ENCODE data around the gene CPNE4.

- TF ChIP-seq CTCF (conservative IDR thresholded peaks at IDR 0.05; ENCODE audit: low read depth, low read length) = no peak
- no peak for TF ChIP-seq EZH2 (IDR thresholded peaks at IDR 0.05; ENCODE audit: borderline replicate concordance, low read depth, low read length, poor library complexity, severe bottlenecking)
Observed at GRCh38 chr3:131907796-131908195, 127.0 kb downstream of the CPNE4 start.

All from A673 (cell line).